Loucy (cell line): ENCODE data around the gene TUBA3E.
"Not testable (repeated sequence)": the region's sequence is repeated elsewhere in the genome, so short reads cannot be mapped to it uniquely, and the experiment has no call there.

Experiments
- H2AFZ ChIP-seq: fragments of 200-600 bp; sonication (generic); 2 replicates; pipeline ENCODE4 v1.6.0; 2016; ENCODE audit warnings: antibody characterized with exemption, mild to moderate bottlenecking, low read length, moderate library complexity
- H3F3A ChIP-seq: fragments of 200-600 bp; 2 replicates; pipeline ENCODE4 v1.6.0; 2016; ENCODE audit warnings: antibody characterized with exemption, low read depth, mild to moderate bottlenecking
- H3K27me3 ChIP-seq: fragments of 200-600 bp; sonication (generic); 2 replicates; pipeline ENCODE4 v1.6.1; 2014; ENCODE audit warnings: low read length, mild to moderate bottlenecking; ENCODE audit not compliant: insufficient read depth, poor library complexity, severe bottlenecking
- H3K36me3 ChIP-seq: fragments of 200-600 bp; sonication (generic); 2 replicates; pipeline ENCODE4 v1.6.1; 2016; ENCODE audit warnings: low read length; ENCODE audit not compliant: insufficient read depth
- H3K4me1 ChIP-seq: fragments of 200-600 bp; sonication (generic); 2 replicates; pipeline ENCODE4 v1.5.1; 2014; ENCODE audit warnings: low read length, mild to moderate bottlenecking; ENCODE audit not compliant: insufficient read depth, poor library complexity, severe bottlenecking
- H3K4me2 ChIP-seq: fragments of 200-600 bp; sonication (generic); 2 replicates; pipeline ENCODE4 v1.6.0; 2014; ENCODE audit warnings: antibody characterized with exemption, low read length, low read depth, mild to moderate bottlenecking; ENCODE audit not compliant: poor library complexity, severe bottlenecking
- H3K4me3 ChIP-seq: fragments of 200-600 bp; sonication (generic); 2 replicates; pipeline ENCODE4 v1.5.1; 2014; ENCODE audit warnings: low read length, mild to moderate bottlenecking, mixed read lengths; ENCODE audit not compliant: poor library complexity, severe bottlenecking
- H3K79me2 ChIP-seq: fragments of 200-600 bp; sonication (generic); 2 replicates; pipeline ENCODE4 v1.6.1; 2014; ENCODE audit warnings: low read length; ENCODE audit not compliant: insufficient read depth
- H3K9ac ChIP-seq: fragments of 200-600 bp; sonication (generic); 2 replicates; pipeline ENCODE4 v1.6.0; 2014; ENCODE audit warnings: mild to moderate bottlenecking, low read depth, low read length, moderate library complexity; ENCODE audit not compliant: poor library complexity, severe bottlenecking
- H3K9me2 ChIP-seq: fragments of 200-600 bp; sonication (generic); replicated peaks from 2 replicates; pipeline ENCODE4 v1.6.1; 2016; ENCODE audit warnings: low read depth, low read length, mixed read lengths
- H3K9me3 ChIP-seq: fragments of 200-600 bp; sonication (generic); 2 replicates; pipeline ENCODE4 v1.6.1; 2014; ENCODE audit warnings: mild to moderate bottlenecking, antibody characterized with exemption, low read length, low read depth; ENCODE audit not compliant: insufficient read depth
- H4K20me1 ChIP-seq: fragments of 200-600 bp; sonication (generic); 2 replicates; pipeline ENCODE4 v1.6.0; 2014; ENCODE audit warnings: antibody characterized with exemption, low read length, mild to moderate bottlenecking; ENCODE audit not compliant: insufficient read depth, poor library complexity, severe bottlenecking
- EZH2phosphoT487 ChIP-seq: fragments of 200-600 bp; IDR thresholded peaks from 2 replicates; pipeline ENCODE4 v1.6.1; 2018; ENCODE audit warnings: antibody characterized with exemption, mild to moderate bottlenecking, moderate library complexity, borderline replicate concordance
- TF ChIP-seq, protein P1 (sequence below): fragments of 200-600 bp; sonication (generic); conservative IDR thresholded peaks from 2 replicates; pipeline ENCODE4 v1.5.1; 2014; ENCODE audit warnings: mild to moderate bottlenecking, antibody characterized with exemption, low read length

The TUBA3E gene

DNA sequence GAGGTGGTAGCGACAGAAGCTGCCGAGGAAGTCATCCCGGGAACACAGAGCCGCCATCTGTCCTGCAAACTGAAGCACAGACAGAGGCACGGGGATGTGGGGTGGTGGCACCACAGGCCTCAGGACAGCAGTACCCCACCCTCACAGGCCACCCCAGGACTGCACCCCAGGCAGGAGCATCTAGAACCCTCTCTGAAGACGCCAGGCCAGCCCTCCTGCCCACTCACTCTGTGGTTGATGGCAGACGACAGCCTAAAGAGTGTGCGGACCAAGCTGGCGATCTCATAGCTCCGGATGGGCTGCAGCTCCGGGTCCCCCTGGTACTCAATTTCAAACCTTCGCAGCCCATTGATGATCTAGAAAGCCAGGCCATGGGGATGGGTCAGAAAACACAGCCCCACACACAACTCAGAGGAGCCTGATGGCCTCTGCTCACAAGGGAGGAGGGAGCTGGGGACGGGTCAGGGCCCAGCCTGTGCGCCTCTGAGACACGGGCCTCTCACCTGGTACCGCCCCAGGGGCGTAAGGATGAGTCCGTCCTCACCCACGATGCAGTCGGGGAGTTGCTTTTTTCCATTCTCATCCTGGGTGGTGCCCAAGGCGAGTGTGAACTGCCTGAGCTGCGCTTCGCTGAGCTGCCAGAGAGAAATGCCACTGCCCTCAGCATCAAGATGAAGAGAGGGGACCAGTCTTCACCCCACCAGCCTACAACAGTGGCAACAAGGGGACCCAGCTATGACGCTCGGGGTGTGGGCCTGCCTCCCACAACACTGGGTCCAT, 45.2 kb downstream of the TUBA3E start:
- H3K9me2 ChIP-seq: no peaks in the 10 kb centered on the region
- no peaks in the 10 kb centered on the region for H4K20me1 ChIP-seq
- no peak overlapping the region for H3K4me2 ChIP-seq
- H3K79me2 ChIP-seq: no peaks in the 10 kb centered on the region
- H3K27me3 ChIP-seq: no peaks in the 10 kb centered on the region
- TF ChIP-seq, protein P1, sequence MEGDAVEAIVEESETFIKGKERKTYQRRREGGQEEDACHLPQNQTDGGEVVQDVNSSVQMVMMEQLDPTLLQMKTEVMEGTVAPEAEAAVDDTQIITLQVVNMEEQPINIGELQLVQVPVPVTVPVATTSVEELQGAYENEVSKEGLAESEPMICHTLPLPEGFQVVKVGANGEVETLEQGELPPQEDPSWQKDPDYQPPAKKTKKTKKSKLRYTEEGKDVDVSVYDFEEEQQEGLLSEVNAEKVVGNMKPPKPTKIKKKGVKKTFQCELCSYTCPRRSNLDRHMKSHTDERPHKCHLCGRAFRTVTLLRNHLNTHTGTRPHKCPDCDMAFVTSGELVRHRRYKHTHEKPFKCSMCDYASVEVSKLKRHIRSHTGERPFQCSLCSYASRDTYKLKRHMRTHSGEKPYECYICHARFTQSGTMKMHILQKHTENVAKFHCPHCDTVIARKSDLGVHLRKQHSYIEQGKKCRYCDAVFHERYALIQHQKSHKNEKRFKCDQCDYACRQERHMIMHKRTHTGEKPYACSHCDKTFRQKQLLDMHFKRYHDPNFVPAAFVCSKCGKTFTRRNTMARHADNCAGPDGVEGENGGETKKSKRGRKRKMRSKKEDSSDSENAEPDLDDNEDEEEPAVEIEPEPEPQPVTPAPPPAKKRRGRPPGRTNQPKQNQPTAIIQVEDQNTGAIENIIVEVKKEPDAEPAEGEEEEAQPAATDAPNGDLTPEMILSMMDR: no peak
- no peak for TF ChIP-seq EZH2phosphoT487
- no peak overlapping the region for H3K9ac ChIP-seq
- H3K4me1 ChIP-seq: no peaks in the 10 kb centered on the region
- H3K4me3 ChIP-seq: no peak overlapping the region
- no peaks in the 10 kb centered on the region for H3F3A ChIP-seq
- H2AFZ ChIP-seq: no peak overlapping the region
- H3K9me3 ChIP-seq: no peaks in the 10 kb centered on the region
- peaks cover 24% of the 10 kb centered on the region; the same call in 1 of the 2 replicates for H3K36me3 ChIP-seq

DNA sequence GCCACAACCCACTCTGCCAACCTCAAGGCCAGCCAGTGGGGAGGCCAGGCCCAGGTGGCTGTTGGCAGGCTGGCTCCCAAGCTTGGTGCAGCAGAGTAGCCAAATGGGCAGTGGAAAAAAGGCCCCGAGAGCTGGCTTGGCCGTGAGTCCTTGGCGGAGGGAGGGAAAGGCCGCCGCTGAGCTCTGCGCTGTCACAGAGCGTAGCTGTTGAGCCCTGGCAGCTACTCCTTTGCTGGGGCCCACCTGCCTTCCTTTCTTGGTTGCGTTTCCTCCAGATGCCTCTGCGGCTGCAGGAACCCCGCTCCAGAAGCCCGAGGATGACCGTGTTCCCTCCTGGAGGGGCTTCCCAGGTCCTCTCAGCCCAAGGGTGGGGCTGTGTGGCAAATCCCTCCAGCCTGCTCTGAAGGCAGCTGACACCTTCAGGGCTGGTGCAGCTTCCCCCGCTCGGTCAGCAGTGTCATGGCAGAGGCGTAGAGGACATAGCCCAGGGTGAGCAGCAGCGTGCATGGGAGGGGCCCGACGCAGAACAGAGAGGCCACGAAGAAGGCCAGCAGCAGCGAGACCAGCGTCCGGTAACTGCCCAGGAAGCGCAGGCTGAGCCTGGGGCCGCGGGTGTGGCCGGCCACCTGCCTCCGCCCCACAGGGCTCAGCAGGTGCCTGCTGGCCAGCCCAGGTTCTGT, 46.0 kb downstream of the TUBA3E start:
- not testable (repeated sequence) for H3K9me2 ChIP-seq, H3K9ac ChIP-seq, H3K4me1 ChIP-seq, H3K27me3 ChIP-seq, H3K4me2 ChIP-seq, H3K79me2 ChIP-seq, H3K4me3 ChIP-seq, H2AFZ ChIP-seq, H3F3A ChIP-seq, H4K20me1 ChIP-seq, H3K9me3 ChIP-seq
- H3K36me3 ChIP-seq: peaks cover 24% of the 10 kb centered on the region; the same call in 1 of the 2 replicates

DNA sequence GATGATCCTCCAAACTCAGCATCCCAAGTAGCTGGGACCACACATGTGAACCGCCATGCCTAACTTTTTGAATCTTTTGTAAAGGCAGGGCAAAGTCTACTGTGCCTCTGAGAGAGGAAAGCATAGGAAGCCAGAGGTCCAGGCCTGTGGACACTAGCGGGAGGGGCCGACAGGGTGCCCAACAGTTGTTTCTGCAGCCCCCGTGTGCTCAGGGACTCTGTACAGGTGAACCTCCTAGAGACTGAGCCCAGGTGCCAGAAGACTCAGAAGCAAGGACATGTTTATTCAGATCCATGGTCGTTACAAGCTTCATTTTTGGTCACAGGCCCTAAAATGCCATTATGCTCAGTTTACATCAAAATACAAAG, 47.1 kb downstream of the TUBA3E start:
- H3K4me1 ChIP-seq, H3K4me2 ChIP-seq, H2AFZ ChIP-seq, H3K9me3 ChIP-seq, H3F3A ChIP-seq, H3K9ac ChIP-seq, H4K20me1 ChIP-seq, H3K4me3 ChIP-seq, H3K79me2 ChIP-seq, H3K9me2 ChIP-seq, H3K27me3 ChIP-seq: not testable (repeated sequence)
- peaks cover 20% of the 10 kb centered on the region; the same call in 1 of the 2 replicates for H3K36me3 ChIP-seq

DNA sequence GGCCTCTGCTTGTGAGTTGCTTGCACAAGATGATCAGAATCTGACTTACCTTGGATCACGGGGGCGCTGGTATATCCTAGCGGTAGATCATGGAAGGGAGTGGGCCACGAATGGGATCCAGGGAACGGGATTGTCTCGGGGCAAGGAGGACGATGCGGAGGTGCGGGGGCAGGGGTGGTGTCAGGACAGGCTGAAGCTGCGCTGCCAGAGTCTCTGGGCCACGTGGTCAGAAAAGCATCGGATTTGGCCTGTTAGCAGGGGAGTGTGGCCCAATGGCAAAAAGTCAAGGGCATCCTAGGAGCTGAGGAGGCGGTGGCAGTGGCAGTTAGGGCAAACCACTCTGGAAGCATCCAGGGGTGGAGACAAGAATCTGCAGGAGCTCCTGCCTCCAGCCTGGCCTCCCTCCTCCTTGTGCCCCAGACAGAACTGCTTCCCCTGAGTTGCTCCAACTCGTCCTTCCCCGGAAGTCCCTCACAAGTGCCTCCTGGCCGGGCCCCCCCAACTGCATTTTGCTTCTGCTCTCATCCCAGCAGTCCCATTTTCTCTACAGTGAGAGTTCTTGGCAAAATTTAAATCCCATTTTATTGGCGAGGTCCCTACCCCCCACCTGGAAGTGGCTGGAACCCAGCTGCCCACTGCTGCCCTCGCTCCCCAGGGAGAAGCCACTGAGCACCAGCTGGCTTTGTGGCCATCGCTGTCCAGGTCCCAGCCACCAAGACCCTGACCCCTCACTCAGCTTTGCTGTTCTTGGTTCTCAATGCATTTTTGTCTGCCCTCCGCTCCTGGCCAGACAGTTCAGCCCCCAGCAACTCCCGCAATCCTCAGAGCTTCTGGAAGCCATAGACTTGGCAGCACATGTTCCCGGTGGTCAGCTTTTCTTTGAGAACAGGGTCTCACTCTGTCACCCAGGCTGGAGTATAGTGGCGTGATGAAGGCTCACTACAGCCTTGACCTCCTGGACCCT, 47.8 kb downstream of the TUBA3E start:
- Histone ChIP-seq H3K9me3 (no peaks in the 10 kb centered on the region), H3K36me3 (peaks cover 18% of the 10 kb centered on the region; the same call in 1 of the 2 replicates), H3K9ac (no peak overlapping the region), H2AFZ (no peak overlapping the region), H3K79me2 (no peaks in the 10 kb centered on the region), H3K4me2 (no peak overlapping the region), H3K4me3 (no peak overlapping the region), H3K9me2 (no peaks in the 10 kb centered on the region), H3K4me1 (no peaks in the 10 kb centered on the region), H3F3A (no peaks in the 10 kb centered on the region), H3K27me3 (no peaks in the 10 kb centered on the region), H4K20me1 (no peaks in the 10 kb centered on the region)
- TF ChIP-seq EZH2phosphoT487: no peak
- TF ChIP-seq, protein P1: no peak

DNA sequence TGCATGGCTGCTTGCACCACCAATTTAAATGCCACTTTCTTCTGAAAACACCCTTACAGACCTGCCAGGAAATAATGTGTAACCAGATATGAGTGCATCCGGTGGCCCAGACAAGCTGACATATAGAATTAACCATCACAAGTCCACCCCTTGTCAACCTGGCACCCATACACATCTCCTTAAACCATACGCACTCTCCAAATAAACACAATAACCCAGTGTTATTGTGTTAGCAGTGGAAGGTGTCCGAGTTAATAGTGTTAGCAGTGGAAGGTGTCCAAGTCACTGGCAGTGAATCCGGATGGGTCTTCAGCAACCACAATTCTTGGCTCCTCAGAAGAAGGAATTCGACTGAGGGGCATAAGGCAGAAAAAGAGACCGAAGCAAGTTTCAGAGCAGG, 49.7 kb downstream of the TUBA3E start:
- H4K20me1 ChIP-seq, H3K9me2 ChIP-seq, H3F3A ChIP-seq, H3K9ac ChIP-seq, H3K9me3 ChIP-seq, H3K4me1 ChIP-seq, H3K79me2 ChIP-seq, H2AFZ ChIP-seq, H3K27me3 ChIP-seq, H3K4me3 ChIP-seq, H3K4me2 ChIP-seq: not testable (repeated sequence)
- peaks cover 10% of the 10 kb centered on the region; the same call in 1 of the 2 replicates for H3K36me3 ChIP-seq
